Kidney tubule cell (primary cell): ENCODE data around the gene MAP7D1.
"Not testable (repeated sequence)": the region's sequence is repeated elsewhere in the genome, so short reads cannot be mapped to it uniquely, and the experiment has no call there.

ENCODE experiments used
- DNase-seq: peaks from one replicate; pipeline ENCODE4 v3.0.0-alpha.2; 2018; ENCODE audit warnings: low spot score

MAP7D1 gene

GRCh38 chr1:36203554-36204346 is 47.8 kb downstream of the MAP7D1 start:
- peak; percentile 67 for DNase-seq

- no peak for DNase-seq
Measured at GRCh38 chr1:36204347-36204909, 48.5 kb downstream of the MAP7D1 start.

- DNase-seq: no peak
Measured at GRCh38 chr1:36206323-36206858, 50.4 kb downstream of the MAP7D1 start.

- DNase-seq: no peak
Measured at GRCh38 chr1:36207339-36207738, 51.4 kb downstream of the MAP7D1 start.

- no peak for DNase-seq
Measured at GRCh38 chr1:36208978-36209703, 53.2 kb downstream of the MAP7D1 start.

- DNase-seq: no peak
Measured at GRCh38 chr1:36211307-36211706, 55.3 kb downstream of the MAP7D1 start.

GRCh38 chr1:36211841-36212240 is 55.9 kb downstream of the MAP7D1 start:
- DNase-seq: no peak

GRCh38 chr1:36212782-36213181 is 56.8 kb downstream of the MAP7D1 start:
- peak; percentile 67 for DNase-seq

GRCh38 chr1:36217670-36218069 is 61.7 kb downstream of the MAP7D1 start:
- peak; percentile 50 for DNase-seq

GRCh38 chr1:36221901-36222300 is 65.9 kb downstream of the MAP7D1 start:
- DNase-seq: not testable (repeated sequence)

- no peak for DNase-seq
Measured at GRCh38 chr1:36222481-36223380, 66.8 kb downstream of the MAP7D1 start.

GRCh38 chr1:36223381-36223995 is 67.5 kb downstream of the MAP7D1 start:
- peak; percentile 51 for DNase-seq

- DNase-seq: peak; percentile 100
Measured at GRCh38 chr1:36223996-36224536, 68.1 kb downstream of the MAP7D1 start, which contains the start of gene THRAP3. THRAP3 (plus strand) TSS chr1:36224443; CDS start chr1:36282564, 58,121 bp downstream.

GRCh38 chr1:36224537-36225282 is 68.8 kb downstream of the MAP7D1 start:
- peak; percentile 88 for DNase-seq

- DNase-seq: no peak
Measured at GRCh38 chr1:36225283-36225899, 69.4 kb downstream of the MAP7D1 start.

GRCh38 chr1:36230279-36230678 is 74.3 kb downstream of the MAP7D1 start:
- DNase-seq: not testable (repeated sequence)
